K562 (cell line): ENCODE results near the gene MOCOS. TPM values are rescaled to one million over a fixed set of nuclear protein-coding genes. Genes with fewer than 3 reads are reported as not detected.

Source experiments
- ASH1L ChIP-seq: fragments of 450-650 bp; IDR thresholded peaks from 2 replicates; pipeline ENCODE4 v1.6.1; 2018; ENCODE audit warnings: borderline replicate concordance, mild to moderate bottlenecking, low read depth; ENCODE audit not compliant: partially characterized antibody
- ELF1 ChIP-seq: fragments of 200-800 bp; sonication (Bioruptor generic); IDR thresholded peaks from 2 replicates; pipeline ENCODE4 v1.6.1; 2016; ENCODE audit warnings: missing genetic modification characterization, missing compliant biosample characterization
- EP400 ChIP-seq: fragments of 450-650 bp; IDR thresholded peaks from 2 replicates; pipeline ENCODE4 v1.6.1; 2017; ENCODE audit warnings: antibody characterized with exemption, mild to moderate bottlenecking, moderate library complexity
- JUN ChIP-seq, 2 experiments: sonication (generic) in 1 of 2; formaldehyde crosslinking in 1 of 2; IDR thresholded peaks; 2 replicates each; pipeline versions ENCODE4 v1.6.1 to v1.8.0; 2012 to 2022; ENCODE audit warnings: borderline replicate concordance in 2 of 2, mild to moderate bottlenecking in 2 of 2, improper control_type of control experiment in 1 of 2, low read depth in 1 of 2, low read length in 1 of 2, missing genetic modification reagents in 1 of 2
- KAT2B ChIP-seq: IDR thresholded peaks from one replicate; pipeline ENCODE4 v1.6.1; 2012; ENCODE audit warnings: low read depth, mild to moderate bottlenecking, control low read depth, inconsistent platforms, low read length, moderate library complexity
- KAT8 ChIP-seq: fragments of 450-650 bp; IDR thresholded peaks from 2 replicates; pipeline ENCODE4 v1.6.1; 2016; ENCODE audit warnings: low read depth, mild to moderate bottlenecking
- KLF10 ChIP-seq: fragments of 250-450 bp; sonication (Bioruptor Pico); IDR thresholded peaks from 2 replicates; pipeline ENCODE4 v1.6.1; 2021; ENCODE audit warnings: matching md5 sums
- NBN ChIP-seq: fragments of 450-650 bp; IDR thresholded peaks from 2 replicates; pipeline ENCODE4 v1.6.1; 2016; ENCODE audit warnings: low read depth, mild to moderate bottlenecking
- NFIC ChIP-seq: fragments of 450-650 bp; IDR thresholded peaks from 2 replicates; pipeline ENCODE4 v1.6.1; 2017; ENCODE audit warnings: mild to moderate bottlenecking, inconsistent platforms
- NFRKB ChIP-seq: fragments of 450-650 bp; IDR thresholded peaks from 2 replicates; pipeline ENCODE4 v1.6.1; 2016; ENCODE audit warnings: low read depth
- NR2C1 ChIP-seq, 2 experiments: fragments of 450-650 bp; IDR thresholded peaks; 2 replicates each; pipeline ENCODE4 v1.6.1; 2017; ENCODE audit warnings: mild to moderate bottlenecking in 2 of 2, antibody characterized with exemption in 1 of 2, inconsistent platforms in 1 of 2, missing compliant biosample characterization in 1 of 2, missing genetic modification characterization in 1 of 2
- PHB ChIP-seq: fragments of 250-450 bp; sonication (Bioruptor Pico); IDR thresholded peaks from 2 replicates; pipeline ENCODE4 v1.5.0; 2021
- SNRNP70 ChIP-seq: fragments of 200-400 bp; formaldehyde crosslinking; optimal IDR thresholded peaks from 2 replicates; pipeline ENCODE3; 2017; ENCODE audit warnings: low read depth, low read length
- SRSF3 ChIP-seq: fragments of 200-400 bp; formaldehyde crosslinking; IDR thresholded peaks from 2 replicates; pipeline ENCODE4 v1.6.1; 2016; ENCODE audit warnings: mild to moderate bottlenecking, low read length, moderate library complexity; ENCODE audit not compliant: insufficient read depth
- TOE1 ChIP-seq, 2 experiments: fragments of 450-650 bp in 1 of 2; sonication (generic) in 1 of 2; formaldehyde crosslinking in 1 of 2; IDR thresholded peaks; 2 replicates each; pipeline versions ENCODE4 v1.7.1 to v1.8.0; 2016 to 2022; ENCODE audit warnings: borderline replicate concordance in 2 of 2, mild to moderate bottlenecking in 2 of 2, antibody characterized with exemption in 1 of 2, inconsistent platforms in 1 of 2, low read depth in 1 of 2, missing genetic modification reagents in 1 of 2, moderate library complexity in 1 of 2
- ZFP30 ChIP-seq: fragments of 250-450 bp; sonication (Bioruptor Pico); IDR thresholded peaks from 2 replicates; pipeline ENCODE4 v1.8.0; 2022; ENCODE audit warnings: moderate library complexity, mild to moderate bottlenecking, inconsistent platforms, borderline replicate concordance
- ZNF121 ChIP-seq: sonication (generic); formaldehyde crosslinking; conservative IDR thresholded peaks from 2 replicates; pipeline ENCODE4 v1.8.0; 2022; ENCODE audit warnings: missing genetic modification reagents
- ZNF41 ChIP-seq: fragments of 250-450 bp; sonication (Bioruptor Pico); conservative IDR thresholded peaks from 2 replicates; pipeline ENCODE4 v1.4.0; 2020; ENCODE audit warnings: mild to moderate bottlenecking
- ZNF668 ChIP-seq: fragments of 250-450 bp; sonication (Bioruptor Pico); IDR thresholded peaks from 2 replicates; pipeline ENCODE4 v1.8.0; 2022; ENCODE audit warnings: mild to moderate bottlenecking, inconsistent platforms
- polyA plus RNA-seq, 8 experiments: library from polyadenylated mRNA; depleted of rRNA in 4 of 8; stranded (reverse) in 5 of 8; unstranded in 3 of 8; fragments of >200 nt; fragmentation: Nextera tagmentation in 2 of 8; fragmentation: Illumina TruSeq in 1 of 8; extraction: Ambion mirVana in 2 of 8; extraction: Trizol in 1 of 8; gene quantifications; 2 replicates each; pipeline versions ENCODE4 v1.2.1 to v1.2.3, GENCODE V29; 2011 to 2014; ENCODE audit warnings: inconsistent platforms in 1 of 8, missing spikeins in 1 of 8
- total RNA-seq, 7 experiments: library from RNA; depleted of rRNA in 6 of 7; stranded (reverse); fragments of >200 nt in 6 of 7; fragmentation: Illumina TruSeq in 2 of 7; extraction: Trizol in 2 of 7; gene quantifications; 2 replicates each; pipeline versions ENCODE4 v1.2.1 to v1.2.3, GENCODE V29; 2011 to 2021; ENCODE audit warnings: low replicate concordance in 1 of 7
- TF ChIP-seq, protein P1 (sequence below): sonication (generic); formaldehyde crosslinking; IDR thresholded peaks from 2 replicates; pipeline ENCODE4 v1.8.0; 2022; ENCODE audit warnings: mild to moderate bottlenecking, missing genetic modification reagents
- TF ChIP-seq, protein P2 (sequence below): sonication (generic); formaldehyde crosslinking; IDR thresholded peaks from 2 replicates; pipeline ENCODE4 v1.8.0; 2022; ENCODE audit warnings: mild to moderate bottlenecking, missing genetic modification reagents
- TF ChIP-seq, protein P3 (sequence below): sonication (generic); formaldehyde crosslinking; IDR thresholded peaks from 2 replicates; pipeline ENCODE4 v1.9.0; 2022; ENCODE audit warnings: mild to moderate bottlenecking, missing genetic modification reagents
- TF ChIP-seq, protein P4 (sequence below): sonication (generic); formaldehyde crosslinking; IDR thresholded peaks from 2 replicates; pipeline ENCODE4 v1.8.0; 2022; ENCODE audit warnings: mild to moderate bottlenecking, missing genetic modification reagents

Gene MOCOS
- total and polyA plus RNA-seq, 9 of the 15 experiments (the other 6 are each of a cell fraction or from before 2014, with no cell fraction given), result 4.5 to 12.4 (median 9.1) TPM

DNA sequence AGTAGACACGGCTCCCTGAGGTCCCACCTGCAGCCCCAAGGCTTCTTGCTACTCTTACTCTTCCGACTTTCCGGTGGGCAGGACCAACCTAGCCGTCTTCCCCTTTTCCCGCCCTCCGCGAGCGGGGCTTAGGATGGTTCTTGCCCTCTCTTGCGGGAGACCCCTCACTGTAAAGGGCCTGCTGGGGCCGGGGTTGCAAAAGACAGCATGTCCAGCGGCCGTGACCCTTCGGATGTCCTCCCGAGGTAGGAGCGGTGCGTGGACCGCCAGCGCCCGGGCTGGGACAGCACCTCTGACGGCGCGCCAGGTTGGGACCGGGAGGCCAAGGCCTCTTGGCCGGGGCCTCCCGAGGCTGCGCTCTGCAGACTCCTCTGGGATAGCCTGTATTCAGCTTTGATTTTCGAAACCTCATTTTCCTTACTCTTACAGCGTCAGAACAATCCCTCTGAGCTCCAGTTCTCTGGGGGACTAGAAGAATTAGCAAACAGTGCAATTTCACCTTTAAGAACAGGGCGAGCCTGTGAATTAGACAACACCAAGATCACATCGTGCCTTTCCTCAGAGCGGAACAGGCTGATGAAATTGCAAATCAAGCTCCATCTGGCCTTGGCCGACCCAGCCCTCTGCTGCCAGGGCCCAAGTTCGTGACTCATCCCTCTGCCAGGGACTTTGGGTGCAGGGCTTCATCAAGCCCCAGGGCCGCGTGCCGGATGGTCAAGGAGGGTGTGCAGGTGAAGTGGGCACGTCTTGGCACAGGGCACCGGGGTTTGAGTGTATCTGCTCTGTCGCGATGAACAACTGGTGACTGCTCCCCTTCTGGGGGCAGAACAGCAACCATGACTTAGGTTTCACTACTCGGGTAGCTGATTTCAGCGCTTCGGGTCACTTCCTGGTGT is 777 bp downstream of the MOCOS start (continued):
- TF ChIP-seq, protein P1, sequence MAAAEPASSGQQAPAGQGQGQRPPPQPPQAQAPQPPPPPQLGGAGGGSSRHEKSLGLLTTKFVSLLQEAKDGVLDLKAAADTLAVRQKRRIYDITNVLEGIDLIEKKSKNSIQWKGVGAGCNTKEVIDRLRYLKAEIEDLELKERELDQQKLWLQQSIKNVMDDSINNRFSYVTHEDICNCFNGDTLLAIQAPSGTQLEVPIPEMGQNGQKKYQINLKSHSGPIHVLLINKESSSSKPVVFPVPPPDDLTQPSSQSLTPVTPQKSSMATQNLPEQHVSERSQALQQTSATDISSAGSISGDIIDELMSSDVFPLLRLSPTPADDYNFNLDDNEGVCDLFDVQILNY (CRISPR knock-in tag), result peak; percentile 87; the same call in 1 of the 2 replicates
- 0 out of 2 replicates have a peak, but pooled peaks have one; percentile 54 for TF ChIP-seq JUN (IDR thresholded peaks at IDR 0.05; ENCODE audit: borderline replicate concordance, low read depth, low read length)
- no peak for TF ChIP-seq JUN (CRISPR knock-in tag; IDR thresholded peaks at IDR 0.05; ENCODE audit: borderline replicate concordance)
- TF ChIP-seq NBN, result no peak
- no peak for TF ChIP-seq TOE1 (IDR thresholded peaks at IDR 0.05; ENCODE audit: borderline replicate concordance)
- TF ChIP-seq TOE1 (CRISPR knock-in tag; IDR thresholded peaks at IDR 0.05; ENCODE audit: borderline replicate concordance, low read depth), result 0 out of 2 replicates have a peak, but pooled peaks have one; percentile 71
- peak; percentile 84; the same call in 1 of the 2 replicates for TF ChIP-seq SRSF3
- 0 out of 2 replicates have a peak, but pooled peaks have one; percentile 26 for TF ChIP-seq ZNF41
- 0 out of 2 replicates have a peak, but pooled peaks have one; percentile 70 for TF ChIP-seq PHB
- TF ChIP-seq ZNF121, result no peak
- TF ChIP-seq ZNF668 (CRISPR knock-in tag), result 0 out of 2 replicates have a peak, but pooled peaks have one; percentile 17
- TF ChIP-seq, protein P2, sequence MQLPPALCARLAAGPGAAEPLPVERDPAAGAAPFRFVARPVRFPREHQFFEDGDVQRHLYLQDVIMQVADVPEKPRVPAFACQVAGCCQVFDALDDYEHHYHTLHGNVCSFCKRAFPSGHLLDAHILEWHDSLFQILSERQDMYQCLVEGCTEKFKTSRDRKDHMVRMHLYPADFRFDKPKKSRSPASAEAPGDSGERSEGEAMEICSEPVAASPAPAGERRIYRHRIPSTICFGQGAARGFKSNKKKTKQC, result 0 out of 2 replicates have a peak, but pooled peaks have one; percentile 29
- TF ChIP-seq ASH1L, result no peak
- TF ChIP-seq NFRKB, result peak; percentile 38; the same call in 1 of the 2 replicates
- TF ChIP-seq KAT8, result no peak
- TF ChIP-seq ZFP30 (CRISPR knock-in tag), result no peak
- TF ChIP-seq, protein P3, sequence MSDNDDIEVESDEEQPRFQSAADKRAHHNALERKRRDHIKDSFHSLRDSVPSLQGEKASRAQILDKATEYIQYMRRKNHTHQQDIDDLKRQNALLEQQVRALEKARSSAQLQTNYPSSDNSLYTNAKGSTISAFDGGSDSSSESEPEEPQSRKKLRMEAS (CRISPR knock-in tag), result peak; percentile 30
- peak; percentile 67 for TF ChIP-seq EP400
- peak; percentile 12; the same call in 1 of the 2 replicates for TF ChIP-seq ELF1 (tag)
- TF ChIP-seq NFIC, result peak; percentile 29; the same call in 1 of the 2 replicates
- TF ChIP-seq KLF10 (CRISPR knock-in tag), result no peak
- TF ChIP-seq NR2C1 (IDR thresholded peaks at IDR 0.05), result no peak
- 0 out of 2 replicates have a peak, but pooled peaks have one; percentile 11 for TF ChIP-seq NR2C1 (tag; IDR thresholded peaks at IDR 0.05)
- TF ChIP-seq KAT2B, result no peak
- no peak for TF ChIP-seq SNRNP70
- TF ChIP-seq, protein P4, sequence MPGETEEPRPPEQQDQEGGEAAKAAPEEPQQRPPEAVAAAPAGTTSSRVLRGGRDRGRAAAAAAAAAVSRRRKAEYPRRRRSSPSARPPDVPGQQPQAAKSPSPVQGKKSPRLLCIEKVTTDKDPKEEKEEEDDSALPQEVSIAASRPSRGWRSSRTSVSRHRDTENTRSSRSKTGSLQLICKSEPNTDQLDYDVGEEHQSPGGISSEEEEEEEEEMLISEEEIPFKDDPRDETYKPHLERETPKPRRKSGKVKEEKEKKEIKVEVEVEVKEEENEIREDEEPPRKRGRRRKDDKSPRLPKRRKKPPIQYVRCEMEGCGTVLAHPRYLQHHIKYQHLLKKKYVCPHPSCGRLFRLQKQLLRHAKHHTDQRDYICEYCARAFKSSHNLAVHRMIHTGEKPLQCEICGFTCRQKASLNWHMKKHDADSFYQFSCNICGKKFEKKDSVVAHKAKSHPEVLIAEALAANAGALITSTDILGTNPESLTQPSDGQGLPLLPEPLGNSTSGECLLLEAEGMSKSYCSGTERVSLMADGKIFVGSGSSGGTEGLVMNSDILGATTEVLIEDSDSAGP, result 0 out of 2 replicates have a peak, but pooled peaks have one; percentile 36
